Measurements from ENCODE around the gene NAPSA. TPM values are rescaled to one million over a fixed set of nuclear protein-coding genes. Genes with fewer than 3 reads are reported as not detected.

The NAPSA gene
- total RNA-seq, 2 experiments from 2014 or later, result 40.8 to 43.1 TPM

- POLR2A ChIA-PET, result interaction anchor here (0.5 to 0.6 kb wide), 2 partner anchors 25 to 315 kb away, joined by 3 read pairs; no protein-coding TSS in a partner anchor
- CTCF ChIA-PET, result interaction anchor here (0.6 kb wide), 1 partner anchor 238 kb away, joined by 4 read pairs; no protein-coding TSS in a partner anchor
These were observed 39.3 kb downstream of the NAPSA start for GRCh38 chr19:50326101-50326664.

- CTCF ChIA-PET, result no interaction called here
These were observed 39.9 kb downstream of the NAPSA start for GRCh38 chr19:50325310-50326100.

GRCh38 chr19:50324331-50324730 lies 41.1 kb downstream of the NAPSA start:
- POLR2A ChIA-PET, result no interaction called here
- CTCF ChIA-PET, result no interaction called here

More at GRCh38 chr19:50325310-50326100, 39.9 kb downstream of the NAPSA start:
- POLR2A ChIA-PET, result no interaction called here

GRCh38 chr19:50323782-50324133 lies 41.7 kb downstream of the NAPSA start:
- ChIA-PET CTCF (no interaction called here), POLR2A (no interaction called here)

GRCh38 chr19:50322931-50323781 lies 42.3 kb downstream of the NAPSA start:
- ChIA-PET POLR2A (no interaction called here), CTCF (no interaction called here)

- ChIA-PET POLR2A (no interaction called here), CTCF (interaction anchor here (0.7 kb wide), 1 partner anchor 164 kb away, joined by 4 read pairs; no protein-coding TSS in a partner anchor)
These were observed 43.2 kb downstream of the NAPSA start for GRCh38 chr19:50322234-50322633.

GRCh38 chr19:50321831-50322230 lies 43.6 kb downstream of the NAPSA start:
- POLR2A ChIA-PET, result no interaction called here
- CTCF ChIA-PET, result interaction anchor here (0.7 kb wide), 1 partner anchor 165 kb away, joined by 4 read pairs; no protein-coding TSS in a partner anchor

GRCh38 chr19:50320596-50320995 lies 44.8 kb downstream of the NAPSA start:
- POLR2A ChIA-PET, result no interaction called here
- CTCF ChIA-PET, result no interaction called here

- POLR2A ChIA-PET, result no interaction called here
- CTCF ChIA-PET, result no interaction called here
These were observed 45.4 kb downstream of the NAPSA start for GRCh38 chr19:50320051-50320450.

GRCh38 chr19:50319156-50319555 lies 46.3 kb downstream of the NAPSA start:
- ChIA-PET POLR2A (no interaction called here), CTCF (interaction anchor here (1.1 kb wide), 1 partner anchor 10 kb away, joined by 3 read pairs; the partner anchor contains the start of gene KCNC3)

- CTCF ChIA-PET, result interaction anchor here (1.1 kb wide), 1 partner anchor 11 kb away, joined by 3 read pairs; the partner anchor contains the start of gene KCNC3
These were observed 47.0 kb downstream of the NAPSA start for GRCh38 chr19:50318438-50318837.

GRCh38 chr19:50317115-50317514 lies 48.3 kb downstream of the NAPSA start:
- CTCF ChIA-PET, result no interaction called here
- POLR2A ChIA-PET, result no interaction called here

More at GRCh38 chr19:50318438-50318837, 47.0 kb downstream of the NAPSA start:
- POLR2A ChIA-PET, result no interaction called here

- ChIA-PET CTCF (interaction anchor here (0.6 to 1.2 kb wide), 2 partner anchors 64 to 194 kb away, joined by 3 to 4 read pairs; no protein-coding TSS in a partner anchor), POLR2A (interaction anchor here (0.6 kb wide), 1 partner anchor 13 kb away, joined by 4 read pairs; the partner anchor contains the start of gene KCNC3)
These were observed 49.5 kb downstream of the NAPSA start for GRCh38 chr19:50315773-50316448.

GRCh38 chr19:50314724-50315708 lies 50.4 kb downstream of the NAPSA start:
- POLR2A ChIA-PET, result no interaction called here
- CTCF ChIA-PET, result interaction anchor here (1.2 kb wide), 1 partner anchor 63 kb away, joined by 4 read pairs; no protein-coding TSS in a partner anchor

- ChIA-PET CTCF (no interaction called here), POLR2A (no interaction called here)
These were observed 51.5 kb downstream of the NAPSA start for GRCh38 chr19:50313812-50314536.

GRCh38 chr19:50312967-50313811 lies 52.2 kb downstream of the NAPSA start:
- ChIA-PET CTCF (no interaction called here), POLR2A (no interaction called here)
